CD4-positive, alpha-beta T cell treated with Interleukin-2 at 100 ng/mL for 4 hours (primary cell): ENCODE measurements around the gene AMTN.

Source experiments
- DNase-seq: peaks from one replicate; pipeline ENCODE4 v3.0.0-alpha.2; 2020; ENCODE audit warnings: low spot score

The AMTN gene

DNA sequence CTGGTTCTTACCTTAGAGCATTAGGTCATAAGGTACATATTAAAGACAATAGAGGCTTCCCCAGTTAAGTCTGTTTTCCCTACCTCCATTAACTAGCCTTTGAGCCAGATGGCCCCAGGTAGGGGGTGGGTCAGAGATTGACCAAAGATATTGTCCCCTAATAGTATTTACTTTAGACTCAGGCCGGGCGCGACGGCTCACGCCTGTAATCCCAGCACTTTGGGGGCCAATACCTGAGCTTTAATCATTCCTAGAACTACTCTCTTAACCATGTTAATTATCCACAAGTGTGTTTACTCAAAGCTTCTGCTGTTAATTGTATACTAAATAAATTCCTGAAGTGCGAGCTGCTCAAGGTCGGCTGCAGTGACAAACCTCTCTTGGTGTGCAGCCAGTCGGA lies 45.7 kb downstream of the AMTN start:
- DNase-seq = no peak

DNA sequence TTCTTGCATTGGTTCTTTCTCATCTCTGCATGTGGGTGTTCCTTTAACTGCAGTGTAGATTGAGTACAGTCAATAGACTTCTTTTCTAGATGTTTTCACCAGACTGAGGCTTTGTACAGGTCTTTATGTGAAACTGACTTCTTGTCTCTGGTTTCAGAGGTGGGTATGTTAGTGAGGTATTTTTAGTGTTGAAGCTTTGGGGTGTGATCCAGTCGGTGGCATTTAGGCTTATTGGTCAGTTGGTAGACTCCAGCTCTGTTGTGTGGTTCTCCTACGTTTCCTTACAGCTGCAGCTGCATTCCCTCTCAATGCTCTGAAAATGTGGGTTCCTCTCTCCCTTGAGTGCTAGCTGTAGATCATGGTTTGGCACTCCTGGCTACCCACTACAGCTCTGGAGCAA lies 52.4 kb downstream of the AMTN start:
- no peak for DNase-seq

DNA sequence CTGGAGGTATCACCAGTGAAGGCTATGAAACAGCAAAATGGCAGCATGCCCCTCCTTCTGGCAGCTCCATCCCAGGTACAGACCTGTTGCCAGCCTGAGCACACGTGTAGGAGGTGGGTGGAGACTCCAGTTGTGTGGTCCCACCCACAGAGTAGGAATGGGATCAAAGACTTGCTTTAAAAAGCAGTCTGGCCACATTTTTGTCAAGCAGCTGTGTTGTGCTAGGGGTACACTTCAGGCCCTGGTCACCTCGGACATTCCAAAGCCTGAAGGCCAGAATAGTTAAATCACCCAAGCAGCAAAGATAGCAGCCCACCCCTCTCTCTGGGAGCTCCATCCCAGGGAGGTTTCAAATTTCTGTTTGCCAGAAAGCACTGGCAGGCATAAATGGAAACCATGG lies 53.4 kb downstream of the AMTN start:
- DNase-seq = no peak

GRCh38 chr4:70575964-70576363 lies 57.6 kb downstream of the AMTN start:
- DNase-seq = no peak

DNA sequence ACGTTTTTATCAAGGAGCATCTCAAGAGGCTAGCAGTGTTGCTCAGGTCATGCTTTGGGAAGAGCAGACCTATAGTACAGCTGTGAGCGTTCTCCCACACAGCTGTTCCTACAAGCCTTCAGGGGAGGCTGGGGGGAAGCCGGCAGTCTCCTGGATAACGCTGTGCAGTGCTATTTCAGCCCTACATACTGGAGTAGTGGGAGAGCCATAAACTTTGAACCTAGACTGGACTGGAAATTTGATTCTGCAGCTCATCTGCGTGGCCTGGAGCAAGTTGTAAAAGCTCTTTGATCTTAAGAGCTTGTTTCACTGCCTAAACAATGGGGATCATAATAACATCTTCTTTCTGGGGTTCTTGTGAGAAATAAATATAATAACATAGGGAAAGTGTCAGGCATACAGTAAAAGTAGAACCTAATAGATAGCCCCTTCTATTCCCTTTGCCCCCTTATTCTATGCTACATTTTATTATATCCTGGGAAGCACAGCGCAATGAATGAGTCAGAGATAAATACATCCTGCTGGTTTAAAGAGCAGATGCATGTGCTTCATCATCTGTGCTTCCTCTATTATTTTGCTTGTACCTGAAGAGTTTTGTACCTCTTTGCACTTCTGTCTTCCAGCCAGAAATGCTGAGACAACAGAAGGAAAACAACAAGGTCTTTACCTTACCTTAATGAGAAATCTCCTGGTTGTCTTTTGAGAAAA lies 59.0 kb downstream of the AMTN start:
- DNase-seq = no peak

- DNase-seq = no peak
Measured at GRCh38 chr4:70581980-70582379, 63.6 kb downstream of the AMTN start.
